Mammary epithelial cell (primary cell): ENCODE results near the gene KIAA0753.

Experiments
- CTCF ChIP-seq, 2 donors: IDR thresholded peaks in 1 of 2; conservative IDR thresholded peaks in 1 of 2; 2 replicates each; pipeline ENCODE4 v1.5.1; 2011 to 2012; ENCODE audit warnings: inconsistent platforms in 2 of 2, low read length in 2 of 2, mild to moderate bottlenecking in 2 of 2, control low read depth in 1 of 2, low read depth in 1 of 2; ENCODE audit not compliant: insufficient read depth in 1 of 2; ENCODE audit errors: extremely low read depth in 1 of 2
- EZH2 ChIP-seq: IDR thresholded peaks from 2 replicates; pipeline ENCODE4 v1.6.1; 2012; ENCODE audit warnings: low read length, inconsistent platforms, borderline replicate concordance

- no peak for TF ChIP-seq CTCF (conservative IDR thresholded peaks at IDR 0.05 in 1 of 2, IDR thresholded peaks at IDR 0.05 in 1 of 2; ENCODE audit: extremely low read depth in 1 of 2, insufficient read depth in 1 of 2, low read depth in 1 of 2, low read length in 2 of 2)
- no peak for TF ChIP-seq EZH2
These were observed 650 bp downstream of the KIAA0753 start for GRCh38 chr17:6639586-6640535.
